Heart right ventricle (tissue), 16 donors: Measurements from ENCODE around the gene ADAM12. TPM values are rescaled to one million over a fixed set of nuclear protein-coding genes. Genes with fewer than 3 reads are reported as not detected.

Experiments used
- ATAC-seq, 8 donors: fragments of 200-7000 bp; cut with Tn5 transposase; one replicate each; pipeline ENCODE4 v1.9.1; 2020; ENCODE audit warnings: mild to moderate bottlenecking in 8 of 8, moderate library complexity in 8 of 8, moderate number of reproducible peaks in 1 of 8
- DNase-seq, 2 donors: peaks; one replicate each; pipeline ENCODE4 v3.0.0-alpha.2; 2020
- H3K27ac ChIP-seq, 10 donors: fragments of 200-600 bp; sonication (generic) in 2 of 10; one replicate each; pipeline versions ENCODE4 v1.5.0 to v1.8.0; 2020 to 2022; ENCODE audit warnings: mild to moderate bottlenecking in 3 of 10
- H3K27me3 ChIP-seq, 7 donors: fragments of 200-600 bp; one replicate each; pipeline ENCODE4 v1.8.0; 2021 to 2022; ENCODE audit warnings: mild to moderate bottlenecking in 2 of 7
- H3K36me3 ChIP-seq, 9 donors: fragments of 200-600 bp; sonication (generic) in 1 of 9; one replicate each; pipeline versions ENCODE4 v1.5.0 to v1.8.0; 2020 to 2022; ENCODE audit warnings: mild to moderate bottlenecking in 2 of 9
- H3K4me1 ChIP-seq, 9 donors: fragments of 200-600 bp; sonication (generic) in 1 of 9; one replicate each; pipeline versions ENCODE4 v1.5.0 to v1.8.0; 2020 to 2022; ENCODE audit warnings: mild to moderate bottlenecking in 4 of 9
- H3K4me3 ChIP-seq, 10 donors: fragments of 200-600 bp; sonication (generic) in 2 of 10; one replicate each; pipeline versions ENCODE4 v1.5.0 to v1.8.0; 2020 to 2022; ENCODE audit warnings: mild to moderate bottlenecking in 7 of 10, moderate library complexity in 2 of 10
- H3K9me3 ChIP-seq, 11 donors: fragments of 200-600 bp in 10 of 11; sonication (generic) in 2 of 11; one replicate each; pipeline versions ENCODE4 v1.5.0 to v1.8.0; 2013 to 2022; ENCODE audit warnings: mild to moderate bottlenecking in 2 of 11, control low read depth in 1 of 11, moderate library complexity in 1 of 11
- WGBS, 2 donors: extraction: QIAGEN DNeasy Blood & Tissue Kit; methylation state at CpG; one replicate each; pipeline ENCODE4 v1.1.7; 2013; ENCODE audit warnings: inconsistent platforms in 1 of 2; 5-methylcytosine and 5-hydroxymethylcytosine counted together
- intact Hi-C, 10 donors: fragments of 100-400 bp; cut with DNase I; formaldehyde crosslinking; loops; one replicate each; pipeline versions ENCODE4 v1.11.1 to v1.14.2; 2022
- polyA plus RNA-seq, 2 donors: library from polyadenylated mRNA; stranded (reverse); fragments of 200-250 nt; gene quantifications; one replicate each; pipeline ENCODE4 v1.2.3, GENCODE V29; 2013
- total RNA-seq, 10 donors: library from RNA; stranded (reverse); fragmentation: NEBNext Ultra II Directional in 3 of 10; extraction: Animal tissue kit (Norgen Biotek cat#: 25700) in 3 of 10; gene quantifications; one replicate each; pipeline versions ENCODE4 v1.2.1 to v1.2.4, GENCODE V29; 2021 to 2023
- TF ChIP-seq, protein P1 (sequence below), 9 donors: fragments of 200-600 bp; sonication (generic) in 2 of 9; IDR thresholded peaks; one replicate each; pipeline versions ENCODE4 v1.5.0 to v1.8.0; 2021 to 2022; ENCODE audit warnings: antibody characterized with exemption in 9 of 9, mild to moderate bottlenecking in 5 of 9, moderate library complexity in 1 of 9
- donor health status: Arrhythmogenic right ventricular cardiomyopathy.
- donor health status: ischemic (EF 13 %, LVEDD 7.1; RV severe dilation, severe dysfunction).
- donor health status: healthy with polysubstance abuse.
- donor health status: DM: no; HTN: yes; CAD: no.
- donor health status: DM: no; HTN: no; CAD: no.
- donor health status: ischemic (EF 25% LVEDD 6.9; RV normal size, moderate dysfunction).
- donor health status: ischemic (EF 25% LVEDD 5.7; RV mildly dilated, moderate dysfunction).
- donor health status: healthy.
- donor health status: DM: yes; HTN: yes; CAD: no.
- donor health status: Ischemic cardiomyopathy.
- donor health status: ischemic (EF 35%, LVEDD 5.7; RV mildly dilated, moderate dysfunction).
- donor health status: nonischemic (EF 11% LVEDD 7.7; RV severe dilation, severe dysfunction).
- donor health status: DM: yes; HTN: yes; CAD: no.
- donor health status: PGD.
- donor health status: ischemic (EF 29% LVEDD 5.4; RV normal size, mild dysfunction).
- donor health status: nonischemic (EF 23%, LVEDD 6.1; RV moderate dilation, normal function).

ADAM12 gene
- total and polyA plus RNA-seq, 12 donors, result 0.07 to 6.9 (median 0.47) TPM

DNA sequence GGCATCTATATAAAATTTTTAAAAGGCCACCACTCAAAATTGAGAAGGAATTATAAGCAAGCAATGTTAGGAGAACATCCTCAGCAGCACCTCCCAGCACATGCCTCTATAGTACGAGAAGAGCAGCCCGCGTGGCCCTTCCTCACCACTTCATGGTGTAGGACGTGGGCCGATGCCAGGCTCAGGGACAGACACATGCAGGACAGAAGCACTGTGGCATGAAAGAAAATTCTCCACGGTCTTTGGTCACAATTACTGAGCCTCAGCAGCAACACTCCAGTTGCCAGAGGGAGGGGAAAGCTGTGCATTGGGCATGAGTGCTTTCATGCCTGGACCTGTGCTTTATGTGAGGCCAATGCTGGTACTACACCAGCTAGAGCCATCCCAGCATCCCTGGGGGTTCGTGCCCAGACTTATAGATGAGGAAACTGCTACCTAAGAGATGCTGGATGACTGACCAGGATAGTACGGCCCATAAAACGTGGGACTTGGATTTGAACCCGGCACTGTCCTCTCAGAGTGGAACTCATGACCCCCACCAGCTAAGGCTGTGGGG is 164.7 kb downstream of the ADAM12 start:
- Histone ChIP-seq H3K9me3 (no peaks in the 10 kb centered on the region), H3K27me3 (peaks cover 0 to 18% (median 13%) of the 10 kb centered on the region in 7 donors), H3K4me3 (no peak overlapping the region), H3K4me1 (peaks cover 0 to 16% (median 6%) of the 10 kb centered on the region in 9 donors), H3K36me3 (no peaks in the 10 kb centered on the region), H3K27ac (peak overlapping the region in 2 of 10 donors; percentile 22 to 64)
- DNase-seq, result no peak
- no peak for ATAC-seq
- intact Hi-C loops, result no loop called here
- TF ChIP-seq, protein P1, sequence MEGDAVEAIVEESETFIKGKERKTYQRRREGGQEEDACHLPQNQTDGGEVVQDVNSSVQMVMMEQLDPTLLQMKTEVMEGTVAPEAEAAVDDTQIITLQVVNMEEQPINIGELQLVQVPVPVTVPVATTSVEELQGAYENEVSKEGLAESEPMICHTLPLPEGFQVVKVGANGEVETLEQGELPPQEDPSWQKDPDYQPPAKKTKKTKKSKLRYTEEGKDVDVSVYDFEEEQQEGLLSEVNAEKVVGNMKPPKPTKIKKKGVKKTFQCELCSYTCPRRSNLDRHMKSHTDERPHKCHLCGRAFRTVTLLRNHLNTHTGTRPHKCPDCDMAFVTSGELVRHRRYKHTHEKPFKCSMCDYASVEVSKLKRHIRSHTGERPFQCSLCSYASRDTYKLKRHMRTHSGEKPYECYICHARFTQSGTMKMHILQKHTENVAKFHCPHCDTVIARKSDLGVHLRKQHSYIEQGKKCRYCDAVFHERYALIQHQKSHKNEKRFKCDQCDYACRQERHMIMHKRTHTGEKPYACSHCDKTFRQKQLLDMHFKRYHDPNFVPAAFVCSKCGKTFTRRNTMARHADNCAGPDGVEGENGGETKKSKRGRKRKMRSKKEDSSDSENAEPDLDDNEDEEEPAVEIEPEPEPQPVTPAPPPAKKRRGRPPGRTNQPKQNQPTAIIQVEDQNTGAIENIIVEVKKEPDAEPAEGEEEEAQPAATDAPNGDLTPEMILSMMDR (IDR thresholded peaks at IDR 0.05), result no peak
- WGBS, 2 donors, result 87 to 88% methylated on average over 10 of the region's 10 CpGs

DNA sequence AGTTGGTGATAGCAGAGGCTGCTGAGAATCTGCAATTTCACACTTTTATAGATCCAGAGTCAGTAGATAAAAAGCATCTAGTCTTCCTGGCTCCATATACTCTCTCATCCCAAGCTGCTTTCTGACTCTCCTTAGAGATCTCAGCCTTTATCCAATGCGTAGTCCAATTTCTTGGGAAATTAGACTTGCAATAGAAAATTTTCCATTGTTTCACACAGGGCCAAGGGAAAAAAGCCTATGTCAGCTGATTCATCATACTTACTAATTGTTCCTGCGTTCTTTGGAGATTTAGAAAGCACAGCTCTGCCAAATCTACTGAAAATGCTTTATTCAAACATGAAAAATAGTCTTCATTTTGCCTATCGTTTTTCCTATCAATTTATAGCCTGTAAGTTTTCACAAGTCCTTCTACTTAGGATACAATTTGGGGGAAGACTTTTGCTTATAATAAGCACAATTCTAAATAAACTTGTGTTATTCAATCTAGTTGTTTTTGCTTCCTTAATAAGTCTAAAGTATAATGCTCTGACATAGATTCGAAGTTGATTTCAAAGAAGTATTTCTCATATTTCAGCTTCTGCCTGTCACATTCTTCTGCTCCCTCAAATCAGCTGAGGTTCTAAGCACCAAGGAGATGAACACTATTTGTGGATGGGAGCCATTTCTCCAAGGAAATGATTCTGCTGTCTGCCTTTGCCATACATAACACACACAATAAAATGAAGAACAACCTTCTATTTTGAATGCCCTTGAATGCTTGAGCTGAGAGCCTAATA is 165.4 kb downstream of the ADAM12 start:
- WGBS, 2 donors, result 54 to 57% methylated on average over 4 of the region's 4 CpGs

DNA sequence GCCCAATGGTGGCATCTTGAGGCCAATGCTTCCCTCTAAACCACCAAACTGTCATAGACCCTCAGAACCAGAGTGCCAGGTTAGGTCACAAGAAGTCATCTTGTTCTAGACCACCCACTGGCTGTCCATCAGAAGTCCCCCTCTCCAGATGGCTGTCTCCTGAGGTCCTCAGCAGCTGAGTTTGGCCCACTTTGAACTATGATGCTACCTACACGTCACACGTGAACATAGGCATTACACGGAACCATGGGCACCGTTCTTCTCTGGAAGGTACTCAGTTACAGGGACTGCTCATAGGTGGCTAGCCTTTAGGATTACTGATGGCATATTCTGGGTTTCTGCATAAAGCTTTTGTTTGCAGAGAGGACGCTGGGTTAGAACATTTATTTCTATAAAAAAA is 166.4 kb downstream of the ADAM12 start:
- H3K4me1 ChIP-seq, result peaks cover 0 to 16% (median 6%) of the 10 kb centered on the region in 9 donors
- WGBS, 2 donors, result 96 to 98% methylated on average over 5 of the region's 5 CpGs
- H3K27ac ChIP-seq, result peak overlapping the region in 1 of 10 donors; percentile 64
- no peaks in the 10 kb centered on the region for H3K36me3 ChIP-seq
- no peak overlapping the region for H3K4me3 ChIP-seq
- no peaks in the 10 kb centered on the region for H3K9me3 ChIP-seq
- peaks cover 0 to 18% (median 13%) of the 10 kb centered on the region in 7 donors for H3K27me3 ChIP-seq
- DNase-seq (no peak), ATAC-seq (no peak)
- intact Hi-C loops, result no loop called here
- TF ChIP-seq, protein P1 (IDR thresholded peaks at IDR 0.05), result no peak

More for the DNA sequence above, 165.4 kb downstream of the ADAM12 start:
- no peaks in the 10 kb centered on the region for H3K9me3 ChIP-seq
- intact Hi-C loops, result no loop called here
- peak overlapping the region in 2 of 10 donors; percentile 22 to 64 for H3K27ac ChIP-seq
- peaks cover 0 to 16% (median 6%) of the 10 kb centered on the region in 9 donors for H3K4me1 ChIP-seq
- no peak overlapping the region for H3K4me3 ChIP-seq
- TF ChIP-seq, protein P1 (IDR thresholded peaks at IDR 0.05), result no peak
- peaks cover 0 to 18% (median 13%) of the 10 kb centered on the region in 7 donors for H3K27me3 ChIP-seq
- ATAC-seq, result peak in 2 of 8 donors; percentile 52 to 61
- no peaks in the 10 kb centered on the region for H3K36me3 ChIP-seq
- no peak for DNase-seq

DNA sequence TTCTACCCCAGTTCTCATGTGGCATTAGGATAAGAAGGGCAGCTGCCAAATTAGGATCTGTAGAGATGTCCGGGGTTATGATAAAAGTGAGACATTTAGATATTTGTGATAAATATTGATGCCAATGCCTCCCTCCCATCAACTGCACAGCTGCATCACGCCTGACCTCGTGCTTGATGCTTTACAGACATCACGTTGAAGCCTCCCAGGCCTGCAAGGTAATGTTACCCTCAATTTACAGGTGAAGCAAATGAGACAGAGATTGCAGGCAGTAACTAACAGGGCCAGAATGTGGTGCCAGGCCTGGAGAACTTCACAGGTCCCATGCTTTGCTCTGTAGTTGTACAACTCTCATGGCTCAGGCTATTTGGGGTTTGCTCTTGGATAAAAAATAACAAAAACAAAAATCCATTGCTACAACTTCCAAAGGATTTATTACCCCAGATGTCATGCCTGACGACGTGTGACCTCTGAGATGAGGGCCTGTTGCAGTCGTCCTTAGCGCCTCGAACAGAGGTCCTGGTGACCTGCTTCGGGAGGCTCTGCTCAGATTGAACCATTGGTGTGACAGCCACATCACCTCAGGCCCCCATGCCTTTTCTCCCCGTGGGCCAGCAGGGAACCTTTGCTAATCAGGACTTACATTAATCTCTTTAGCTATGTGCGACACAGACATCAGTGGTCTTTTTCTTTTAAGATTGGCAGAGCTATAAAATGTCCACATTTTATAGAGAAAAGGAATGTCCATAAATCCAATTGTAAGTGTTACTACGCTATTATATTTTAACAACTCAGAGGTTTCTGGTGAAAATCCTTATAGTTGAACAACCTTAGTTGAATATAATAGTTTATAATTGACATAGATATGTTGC is 169.3 kb downstream of the ADAM12 start:
- H3K4me3 ChIP-seq, result no peak overlapping the region
- 74 to 76% methylated on average over 13 of the region's 13 CpGs for WGBS, 2 donors
- TF ChIP-seq, protein P1 (IDR thresholded peaks at IDR 0.05), result no peak
- no peaks in the 10 kb centered on the region for H3K9me3 ChIP-seq
- DNase-seq, result no peak
- ATAC-seq, result no peak
- no peaks in the 10 kb centered on the region for H3K36me3 ChIP-seq
- intact Hi-C loops, result no loop called here
- peaks cover 0 to 14% (median 4%) of the 10 kb centered on the region in 7 donors for H3K27me3 ChIP-seq
- no peak overlapping the region for H3K27ac ChIP-seq
- no peaks in the 10 kb centered on the region for H3K4me1 ChIP-seq
